HepG2 (cell line): ENCODE data around the gene ZNF593OS. TPM values are rescaled to one million over a fixed set of nuclear protein-coding genes. Genes with fewer than 3 reads are reported as not detected.
A peak's percentile ranks its signal among the peaks of the same experiment; 100 is the strongest.

Experiments
- ATM ChIP-seq: fragments of 450-650 bp; IDR thresholded peaks from 2 replicates; pipeline ENCODE4 v1.7.1; 2017; ENCODE audit warnings: mild to moderate bottlenecking, borderline replicate concordance
- CBX2 ChIP-seq, 2 experiments: fragments of 200-600 bp in 1 of 2; sonication (generic); formaldehyde crosslinking in 1 of 2; IDR thresholded peaks; 2 replicates each; pipeline versions ENCODE4 v1.7.0 to v1.8.1; 2018 to 2022; ENCODE audit warnings: low read depth in 2 of 2, low read length in 1 of 2, mild to moderate bottlenecking in 1 of 2, missing genetic modification reagents in 1 of 2
- CBX5 ChIP-seq: sonication (generic); formaldehyde crosslinking; IDR thresholded peaks from 2 replicates; pipeline ENCODE4 v1.4.0; 2020; ENCODE audit warnings: missing genetic modification reagents, borderline replicate concordance
- CEBPG ChIP-seq: IDR thresholded peaks from 2 replicates; pipeline ENCODE4 v1.6.1; 2016
- ELF4 ChIP-seq: sonication (generic); formaldehyde crosslinking; IDR thresholded peaks from 2 replicates; pipeline ENCODE4 v1.5.0; 2020; ENCODE audit warnings: missing genetic modification reagents, mild to moderate bottlenecking, moderate library complexity, borderline replicate concordance
- FOXC1 ChIP-seq: sonication (generic); formaldehyde crosslinking; IDR thresholded peaks from 2 replicates; pipeline ENCODE4 v1.8.0; 2022; ENCODE audit warnings: mild to moderate bottlenecking, missing genetic modification reagents, borderline replicate concordance
- POGZ ChIP-seq: sonication (generic); formaldehyde crosslinking; IDR thresholded peaks from 2 replicates; pipeline ENCODE4 v1.4.0; 2020; ENCODE audit warnings: mild to moderate bottlenecking, missing genetic modification reagents
- SAP130 ChIP-seq: IDR thresholded peaks from 2 replicates; pipeline ENCODE4 v1.6.1; 2016; ENCODE audit warnings: low read depth
- SATB2 ChIP-seq: sonication (generic); formaldehyde crosslinking; IDR thresholded peaks from 2 replicates; pipeline ENCODE4 v1.5.0; 2020; ENCODE audit warnings: missing genetic modification reagents
- TBX2 ChIP-seq: sonication (generic); formaldehyde crosslinking; IDR thresholded peaks from 2 replicates; pipeline ENCODE4 v1.5.0; 2020; ENCODE audit warnings: missing genetic modification reagents, mild to moderate bottlenecking, borderline replicate concordance
- TGIF2 ChIP-seq: IDR thresholded peaks from 2 replicates; pipeline ENCODE4 v1.6.1; 2016; ENCODE audit warnings: control low read depth, missing compliant biosample characterization
- ZBTB20 ChIP-seq: sonication (generic); formaldehyde crosslinking; IDR thresholded peaks from 2 replicates; pipeline ENCODE4 v1.8.1; 2023; ENCODE audit warnings: missing genetic modification reagents, low read depth, mild to moderate bottlenecking, borderline replicate concordance
- ZFP36L2 ChIP-seq: sonication (generic); formaldehyde crosslinking; IDR thresholded peaks from 2 replicates; pipeline ENCODE4 v1.4.0; 2020; ENCODE audit warnings: missing genetic modification reagents
- ZNF235 ChIP-seq: sonication (generic); formaldehyde crosslinking; IDR thresholded peaks from 2 replicates; pipeline ENCODE4 v1.8.1; 2023; ENCODE audit warnings: mild to moderate bottlenecking, missing genetic modification reagents, borderline replicate concordance
- ZNF83 ChIP-seq: sonication (generic); formaldehyde crosslinking; IDR thresholded peaks from 2 replicates; pipeline ENCODE4 v1.4.0; 2020; ENCODE audit warnings: missing genetic modification reagents, mild to moderate bottlenecking, borderline replicate concordance
- polyA plus RNA-seq, 8 experiments: library from polyadenylated mRNA; depleted of rRNA in 3 of 8; stranded (reverse) in 7 of 8; unstranded in 1 of 8; fragments of >200 nt; fragmentation: Illumina TruSeq in 4 of 8; extraction: Trizol in 4 of 8; gene quantifications; 2 replicates each; pipeline versions ENCODE4 v1.2.1 to v1.2.3, GENCODE V29; 2011 to 2016; ENCODE audit warnings: low read depth in 4 of 8, missing spikeins in 1 of 8, mixed read lengths in 1 of 8; ENCODE audit not compliant: insufficient read depth in 1 of 8
- total RNA-seq, 5 experiments: library from RNA; depleted of rRNA; stranded (reverse); fragments of >200 nt; fragmentation: Illumina TruSeq; extraction: Trizol; gene quantifications; 2 replicates each; pipeline ENCODE4 v1.2.3, GENCODE V29; 2016; ENCODE audit warnings: low read depth in 1 of 5
- TF ChIP-seq, protein P1 (sequence below): IDR thresholded peaks from 2 replicates; pipeline ENCODE4 v1.4.0; 2020; ENCODE audit warnings: mild to moderate bottlenecking, missing genetic modification reagents
- TF ChIP-seq, protein P2 (sequence below): sonication (generic); formaldehyde crosslinking; IDR thresholded peaks from 2 replicates; pipeline ENCODE4 v1.5.0; 2020; ENCODE audit warnings: missing genetic modification reagents
- TF ChIP-seq, protein P3 (sequence below): IDR thresholded peaks from 2 replicates; pipeline ENCODE4 v1.6.1; 2016
- TF ChIP-seq, protein P4 (sequence below): sonication (generic); formaldehyde crosslinking; IDR thresholded peaks from 2 replicates; pipeline ENCODE4 v1.5.0; 2020; ENCODE audit warnings: missing genetic modification reagents
- TF ChIP-seq, protein P5 (sequence below): sonication (generic); formaldehyde crosslinking; IDR thresholded peaks from 2 replicates; pipeline ENCODE4 v1.5.1; 2020; ENCODE audit warnings: mild to moderate bottlenecking, missing genetic modification reagents

Gene ZNF593OS
- total and polyA plus RNA-seq, 2 of the 13 experiments (the other 11 are each of a cell fraction or from before 2014, with no cell fraction given): not detected

DNA sequence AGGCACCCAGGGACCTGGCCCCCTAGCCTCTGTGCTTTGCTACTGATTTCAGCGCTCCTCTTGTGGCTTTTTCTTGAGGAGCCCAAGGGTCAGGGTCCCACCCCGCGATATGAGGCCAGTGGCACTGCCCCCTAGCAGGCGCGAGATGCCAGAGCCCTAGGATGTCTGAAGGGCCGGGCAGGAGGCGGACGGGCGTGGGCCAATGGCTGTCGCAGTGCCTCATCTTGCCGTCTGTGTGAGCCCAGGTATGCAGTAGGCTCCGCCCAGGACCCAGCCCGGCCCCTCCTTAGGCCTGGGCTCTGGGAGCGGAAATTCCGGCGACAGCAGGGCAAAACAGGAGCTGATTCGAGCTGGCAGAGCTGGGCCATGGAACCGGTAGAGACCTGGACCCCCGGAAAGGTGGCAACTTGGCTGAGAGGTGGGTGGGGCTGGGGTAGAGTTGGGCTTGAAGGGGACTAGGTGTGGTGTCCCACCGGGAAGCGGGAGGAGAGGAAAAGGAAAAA is 5.6 kb upstream of the ZNF593OS start, which contains the start of gene CNKSR1 (continued):
- TF ChIP-seq ZNF83 (CRISPR knock-in tag) (no peak), ZNF235 (no peak), CEBPG (CRISPR knock-in tag) (no peak), SATB2 (CRISPR knock-in tag) (no peak), TBX2 (0 out of 2 replicates have a peak, but pooled peaks have one; percentile 29), POGZ (CRISPR knock-in tag) (no peak), ZFP36L2 (CRISPR knock-in tag) (no peak), ZBTB20 (CRISPR knock-in tag) (no peak), ATM (no peak), CBX2 (IDR thresholded peaks at IDR 0.05; ENCODE audit: low read depth, low read length) (no peak), CBX2 (CRISPR knock-in tag; IDR thresholded peaks at IDR 0.05; ENCODE audit: low read depth) (no peak), ELF4 (CRISPR knock-in tag) (no peak), SAP130 (CRISPR knock-in tag) (peak; percentile 54; the same call in 1 of the 2 replicates), FOXC1 (CRISPR knock-in tag) (0 out of 2 replicates have a peak, but pooled peaks have one; percentile 22), CBX5 (no peak), TGIF2 (CRISPR knock-in tag) (no peak)
- TF ChIP-seq, protein P1, sequence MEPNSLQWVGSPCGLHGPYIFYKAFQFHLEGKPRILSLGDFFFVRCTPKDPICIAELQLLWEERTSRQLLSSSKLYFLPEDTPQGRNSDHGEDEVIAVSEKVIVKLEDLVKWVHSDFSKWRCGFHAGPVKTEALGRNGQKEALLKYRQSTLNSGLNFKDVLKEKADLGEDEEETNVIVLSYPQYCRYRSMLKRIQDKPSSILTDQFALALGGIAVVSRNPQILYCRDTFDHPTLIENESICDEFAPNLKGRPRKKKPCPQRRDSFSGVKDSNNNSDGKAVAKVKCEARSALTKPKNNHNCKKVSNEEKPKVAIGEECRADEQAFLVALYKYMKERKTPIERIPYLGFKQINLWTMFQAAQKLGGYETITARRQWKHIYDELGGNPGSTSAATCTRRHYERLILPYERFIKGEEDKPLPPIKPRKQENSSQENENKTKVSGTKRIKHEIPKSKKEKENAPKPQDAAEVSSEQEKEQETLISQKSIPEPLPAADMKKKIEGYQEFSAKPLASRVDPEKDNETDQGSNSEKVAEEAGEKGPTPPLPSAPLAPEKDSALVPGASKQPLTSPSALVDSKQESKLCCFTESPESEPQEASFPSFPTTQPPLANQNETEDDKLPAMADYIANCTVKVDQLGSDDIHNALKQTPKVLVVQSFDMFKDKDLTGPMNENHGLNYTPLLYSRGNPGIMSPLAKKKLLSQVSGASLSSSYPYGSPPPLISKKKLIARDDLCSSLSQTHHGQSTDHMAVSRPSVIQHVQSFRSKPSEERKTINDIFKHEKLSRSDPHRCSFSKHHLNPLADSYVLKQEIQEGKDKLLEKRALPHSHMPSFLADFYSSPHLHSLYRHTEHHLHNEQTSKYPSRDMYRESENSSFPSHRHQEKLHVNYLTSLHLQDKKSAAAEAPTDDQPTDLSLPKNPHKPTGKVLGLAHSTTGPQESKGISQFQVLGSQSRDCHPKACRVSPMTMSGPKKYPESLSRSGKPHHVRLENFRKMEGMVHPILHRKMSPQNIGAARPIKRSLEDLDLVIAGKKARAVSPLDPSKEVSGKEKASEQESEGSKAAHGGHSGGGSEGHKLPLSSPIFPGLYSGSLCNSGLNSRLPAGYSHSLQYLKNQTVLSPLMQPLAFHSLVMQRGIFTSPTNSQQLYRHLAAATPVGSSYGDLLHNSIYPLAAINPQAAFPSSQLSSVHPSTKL (CRISPR knock-in tag): 0 out of 2 replicates have a peak, but pooled peaks have one; percentile 17
- TF ChIP-seq, protein P2, sequence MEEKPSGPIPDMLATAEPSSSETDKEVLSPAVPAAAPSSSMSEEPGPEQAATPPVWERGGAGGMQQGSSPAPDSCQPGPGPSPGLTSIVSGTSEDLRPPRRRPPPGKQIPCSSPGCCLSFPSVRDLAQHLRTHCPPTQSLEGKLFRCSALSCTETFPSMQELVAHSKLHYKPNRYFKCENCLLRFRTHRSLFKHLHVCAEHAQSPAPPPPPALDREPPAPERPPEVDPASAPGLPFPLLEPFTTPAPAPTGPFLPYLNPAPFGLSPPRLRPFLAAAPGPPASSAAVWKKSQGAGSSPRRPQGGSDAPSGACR: 0 out of 2 replicates have a peak, but pooled peaks have one; percentile 45
- TF ChIP-seq, protein P3, sequence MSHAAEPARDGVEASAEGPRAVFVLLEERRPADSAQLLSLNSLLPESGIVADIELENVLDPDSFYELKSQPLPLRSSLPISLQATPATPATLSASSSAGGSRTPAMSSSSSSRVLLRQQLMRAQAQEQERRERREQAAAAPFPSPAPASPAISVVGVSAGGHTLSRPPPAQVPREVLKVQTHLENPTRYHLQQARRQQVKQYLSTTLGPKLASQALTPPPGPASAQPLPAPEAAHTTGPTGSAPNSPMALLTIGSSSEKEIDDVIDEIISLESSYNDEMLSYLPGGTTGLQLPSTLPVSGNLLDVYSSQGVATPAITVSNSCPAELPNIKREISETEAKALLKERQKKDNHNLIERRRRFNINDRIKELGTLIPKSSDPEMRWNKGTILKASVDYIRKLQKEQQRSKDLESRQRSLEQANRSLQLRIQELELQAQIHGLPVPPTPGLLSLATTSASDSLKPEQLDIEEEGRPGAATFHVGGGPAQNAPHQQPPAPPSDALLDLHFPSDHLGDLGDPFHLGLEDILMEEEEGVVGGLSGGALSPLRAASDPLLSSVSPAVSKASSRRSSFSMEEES (CRISPR knock-in tag): no peak
- TF ChIP-seq, protein P4, sequence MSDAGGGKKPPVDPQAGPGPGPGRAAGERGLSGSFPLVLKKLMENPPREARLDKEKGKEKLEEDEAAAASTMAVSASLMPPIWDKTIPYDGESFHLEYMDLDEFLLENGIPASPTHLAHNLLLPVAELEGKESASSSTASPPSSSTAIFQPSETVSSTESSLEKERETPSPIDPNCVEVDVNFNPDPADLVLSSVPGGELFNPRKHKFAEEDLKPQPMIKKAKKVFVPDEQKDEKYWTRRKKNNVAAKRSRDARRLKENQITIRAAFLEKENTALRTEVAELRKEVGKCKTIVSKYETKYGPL (CRISPR knock-in tag): no peak
- TF ChIP-seq, protein P5, sequence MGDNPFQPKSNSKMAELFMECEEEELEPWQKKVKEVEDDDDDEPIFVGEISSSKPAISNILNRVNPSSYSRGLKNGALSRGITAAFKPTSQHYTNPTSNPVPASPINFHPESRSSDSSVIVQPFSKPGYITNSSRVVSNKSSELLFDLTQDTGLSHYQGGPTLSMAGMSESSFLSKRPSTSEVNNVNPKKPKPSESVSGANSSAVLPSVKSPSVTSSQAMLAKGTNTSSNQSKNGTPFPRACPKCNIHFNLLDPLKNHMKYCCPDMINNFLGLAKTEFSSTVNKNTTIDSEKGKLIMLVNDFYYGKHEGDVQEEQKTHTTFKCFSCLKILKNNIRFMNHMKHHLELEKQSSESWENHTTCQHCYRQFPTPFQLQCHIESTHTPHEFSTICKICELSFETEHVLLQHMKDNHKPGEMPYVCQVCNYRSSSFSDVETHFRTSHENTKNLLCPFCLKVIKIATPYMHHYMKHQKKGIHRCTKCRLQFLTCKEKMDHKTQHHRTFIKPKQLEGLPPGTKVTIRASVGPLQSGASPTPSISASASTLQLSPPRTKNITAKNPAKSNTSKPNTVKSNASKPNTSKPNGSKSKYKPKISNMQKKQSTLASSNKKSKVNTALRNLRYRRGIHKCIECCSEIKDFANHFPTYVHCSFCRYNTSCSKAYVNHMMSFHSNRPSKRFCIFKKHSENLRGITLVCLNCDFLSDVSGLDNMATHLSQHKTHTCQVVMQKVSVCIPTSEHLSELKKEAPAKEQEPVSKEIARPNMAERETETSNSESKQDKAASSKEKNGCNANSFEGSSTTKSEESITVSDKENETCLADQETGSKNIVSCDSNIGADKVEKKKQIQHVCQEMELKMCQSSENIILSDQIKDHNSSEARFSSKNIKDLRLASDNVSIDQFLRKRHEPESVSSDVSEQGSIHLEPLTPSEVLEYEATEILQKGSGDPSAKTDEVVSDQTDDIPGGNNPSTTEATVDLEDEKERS: no peak
